Ovary (tissue), 3 donors: Measurements from ENCODE around the gene PURB.

Source experiments
- CTCF ChIP-seq, 3 donors: fragments of 450-650 bp in 2 of 3; fragments of 200-600 bp in 1 of 3; IDR thresholded peaks; one replicate each; pipeline versions ENCODE4 v1.5.1 to v1.8.0; 2016 to 2022; ENCODE audit warnings: antibody characterized with exemption in 3 of 3, mild to moderate bottlenecking in 1 of 3
- EP300 ChIP-seq: sonication (generic); formaldehyde crosslinking; IDR thresholded peaks from one replicate; pipeline ENCODE4 v1.6.1; 2017; ENCODE audit warnings: antibody characterized with exemption
- POLR2A ChIP-seq: fragments of 450-650 bp; IDR thresholded peaks from one replicate; pipeline ENCODE4 v1.6.1; 2017; ENCODE audit warnings: antibody characterized with exemption, mild to moderate bottlenecking, moderate library complexity
- donor health status: DM: no; HTN: no; CAD: no.

GRCh38 chr7:44914992-44915607 lies 29.8 kb upstream of the PURB start:
- TF ChIP-seq CTCF (IDR thresholded peaks at IDR 0.05) (no peak), EP300 (no peak), POLR2A (no peak)
